Fibroblast of lung (primary cell): ENCODE results near the gene CTNND1.

Experiments used
- EZH2 ChIP-seq: IDR thresholded peaks from 2 replicates; pipeline ENCODE4 v1.5.1; 2012; ENCODE audit warnings: low read length, control low read depth, mild to moderate bottlenecking; ENCODE audit errors: missing control alignments
- TF ChIP-seq, protein P1 (sequence below), 2 donors: IDR thresholded peaks in 1 of 2; conservative IDR thresholded peaks in 1 of 2; 1 replicate in 1 of 2; 2 replicates in 1 of 2; pipeline ENCODE4 v1.5.1; 2011 to 2012; ENCODE audit warnings: low read length in 2 of 2, control low read depth in 1 of 2, inconsistent platforms in 1 of 2, low read depth in 1 of 2, mild to moderate bottlenecking in 1 of 2

DNA sequence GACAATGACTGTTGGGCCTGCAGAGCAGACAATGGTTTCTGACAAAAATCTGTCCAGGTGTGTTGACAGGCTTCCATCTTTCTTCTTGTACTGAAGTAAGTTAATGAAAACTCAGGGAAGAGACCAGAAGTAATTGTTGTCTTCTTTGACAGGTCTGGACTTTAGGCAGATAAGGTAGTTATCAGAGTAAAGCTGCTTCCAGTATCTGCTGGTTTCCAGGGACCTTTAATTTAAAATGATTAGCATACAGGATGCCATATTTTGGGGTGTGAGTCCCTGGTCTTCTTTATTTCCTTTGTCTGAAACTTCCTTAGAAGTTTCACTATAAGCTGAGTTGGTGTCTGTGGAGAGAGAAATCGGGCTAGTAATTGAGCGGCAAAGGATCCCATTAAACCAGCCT lies 47.8 kb upstream of the CTNND1 start:
- TF ChIP-seq, protein P1, sequence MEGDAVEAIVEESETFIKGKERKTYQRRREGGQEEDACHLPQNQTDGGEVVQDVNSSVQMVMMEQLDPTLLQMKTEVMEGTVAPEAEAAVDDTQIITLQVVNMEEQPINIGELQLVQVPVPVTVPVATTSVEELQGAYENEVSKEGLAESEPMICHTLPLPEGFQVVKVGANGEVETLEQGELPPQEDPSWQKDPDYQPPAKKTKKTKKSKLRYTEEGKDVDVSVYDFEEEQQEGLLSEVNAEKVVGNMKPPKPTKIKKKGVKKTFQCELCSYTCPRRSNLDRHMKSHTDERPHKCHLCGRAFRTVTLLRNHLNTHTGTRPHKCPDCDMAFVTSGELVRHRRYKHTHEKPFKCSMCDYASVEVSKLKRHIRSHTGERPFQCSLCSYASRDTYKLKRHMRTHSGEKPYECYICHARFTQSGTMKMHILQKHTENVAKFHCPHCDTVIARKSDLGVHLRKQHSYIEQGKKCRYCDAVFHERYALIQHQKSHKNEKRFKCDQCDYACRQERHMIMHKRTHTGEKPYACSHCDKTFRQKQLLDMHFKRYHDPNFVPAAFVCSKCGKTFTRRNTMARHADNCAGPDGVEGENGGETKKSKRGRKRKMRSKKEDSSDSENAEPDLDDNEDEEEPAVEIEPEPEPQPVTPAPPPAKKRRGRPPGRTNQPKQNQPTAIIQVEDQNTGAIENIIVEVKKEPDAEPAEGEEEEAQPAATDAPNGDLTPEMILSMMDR (conservative IDR thresholded peaks at IDR 0.05 in 1 of 2, IDR thresholded peaks at IDR 0.05 in 1 of 2; ENCODE audit: low read depth in 1 of 2, low read length in 2 of 2), result no peak
- no peak for TF ChIP-seq EZH2
